OCI-LY3 (cell line): Measurements from ENCODE around the gene C11orf68.

Source experiments
- H2AFZ ChIP-seq: fragments of 200-600, 300-600 bp; shearing (Covaris generic); 2 replicates; pipeline ENCODE4 v1.6.0; 2014; ENCODE audit warnings: antibody characterized with exemption, low read depth, low read length
- H3K27ac ChIP-seq: fragments of 200-600, 300-600 bp; sonication (generic); 2 replicates; pipeline ENCODE4 v1.5.1; 2014; ENCODE audit warnings: mild to moderate bottlenecking, low read length, moderate library complexity, mixed read lengths
- H3K27me3 ChIP-seq: fragments of 200-600, 300-600 bp; sonication (generic); 2 replicates; pipeline ENCODE4 v1.6.1; 2014; ENCODE audit warnings: low read depth, low read length, mixed read lengths
- H3K36me3 ChIP-seq: fragments of 200-600, 300-600 bp; sonication (generic); replicated peaks from 2 replicates; pipeline ENCODE3; 2014; ENCODE audit warnings: low read depth, low read length, mixed read lengths
- H3K4me1 ChIP-seq: fragments of 300-600, 200-600 bp; sonication (generic); 2 replicates; pipeline ENCODE4 v1.6.1; 2014; ENCODE audit warnings: low read length, mixed read lengths
- H3K4me2 ChIP-seq: fragments of 200-600, 300-600 bp; sonication (generic); 2 replicates; pipeline ENCODE4 v1.6.1; 2014; ENCODE audit warnings: low read length, mixed read lengths
- H3K4me3 ChIP-seq: fragments of 300-600, 200-600 bp; sonication (generic); 2 replicates; pipeline ENCODE4 v1.5.1; 2014; ENCODE audit warnings: antibody characterized with exemption, mild to moderate bottlenecking, low read length, moderate library complexity
- H3K79me2 ChIP-seq: fragments of 300-600, 200-600 bp; shearing (Covaris generic); 2 replicates; pipeline ENCODE4 v1.6.1; 2014; ENCODE audit warnings: mild to moderate bottlenecking, low read length, mixed read lengths
- H3K9ac ChIP-seq: fragments of 300-600, 200-600 bp; shearing (Covaris generic); 2 replicates; pipeline ENCODE4 v1.6.0; 2014; ENCODE audit warnings: mild to moderate bottlenecking, low read length, moderate library complexity
- H3K9me3 ChIP-seq: fragments of 200-600, 300-600 bp; shearing (Covaris generic); 2 replicates; pipeline ENCODE4 v1.6.1; 2014; ENCODE audit warnings: low read length, mixed read lengths; ENCODE audit not compliant: insufficient read depth
- H4K20me1 ChIP-seq: fragments of 200-600, 300-600 bp; sonication (generic); 2 replicates; pipeline ENCODE4 v1.6.1; 2016; ENCODE audit warnings: low read length, mixed read lengths; ENCODE audit not compliant: insufficient read depth
- CTCF ChIP-seq: fragments of 200-600, 300-600 bp; sonication (generic); IDR thresholded peaks from 2 replicates; pipeline ENCODE4 v1.5.1; 2014; ENCODE audit warnings: antibody characterized with exemption, low read length, low read depth
- EZH2phosphoT487 ChIP-seq: fragments of 200-600 bp; shearing (Covaris generic); IDR thresholded peaks from 2 replicates; pipeline ENCODE4 v1.6.1; 2018; ENCODE audit warnings: antibody characterized with exemption, mixed run types, low read depth

Gene C11orf68

GRCh38 chr11:65911682-65912568 lies 6.9 kb downstream of the C11orf68 start:
- Histone ChIP-seq H3K9me3 (no peaks in the 10 kb centered on the region), H3K4me3 (no peak overlapping the region), H3K27me3 (peaks cover 20% of the 10 kb centered on the region), H3K27ac (no peak overlapping the region), H3K79me2 (no peaks in the 10 kb centered on the region), H2AFZ (peak overlapping the region; percentile 13; the same call in 1 of the 2 replicates), H3K9ac (peak overlapping the region; percentile 5; the same call in 1 of the 2 replicates), H4K20me1 (no peaks in the 10 kb centered on the region), H3K4me1 (peaks cover 25% of the 10 kb centered on the region), H3K36me3 (no peaks in the 10 kb centered on the region), H3K4me2 (peak overlapping the region; percentile 34)
- TF ChIP-seq EZH2phosphoT487 (no peak), CTCF (peak; percentile 56)

DNA sequence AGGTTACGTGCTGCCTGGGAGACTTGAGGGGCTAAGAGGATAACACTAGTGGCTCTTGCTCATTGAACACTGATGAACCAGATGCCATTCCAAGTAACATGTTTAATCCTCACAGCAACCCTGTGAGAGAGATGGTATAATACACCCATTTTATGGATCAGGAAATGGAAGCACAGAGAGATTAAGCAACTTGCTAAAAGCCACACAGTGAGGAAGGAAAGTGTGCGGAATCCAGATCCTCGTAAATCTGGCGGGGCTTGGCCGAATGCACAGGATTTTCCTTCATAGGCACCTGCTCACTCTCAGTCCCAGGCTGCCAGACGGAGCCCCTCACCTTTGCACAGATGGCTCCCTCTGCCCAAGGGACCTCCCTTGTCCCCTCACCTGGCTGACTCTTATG lies 11.0 kb downstream of the C11orf68 start:
- Histone ChIP-seq H4K20me1 (no peaks in the 10 kb centered on the region), H2AFZ (no peak overlapping the region), H3K4me3 (no peak overlapping the region), H3K4me2 (no peak overlapping the region), H3K36me3 (no peaks in the 10 kb centered on the region), H3K9ac (no peak overlapping the region), H3K27me3 (peaks cover 33% of the 10 kb centered on the region), H3K79me2 (no peaks in the 10 kb centered on the region), H3K27ac (no peak overlapping the region), H3K4me1 (peaks cover 19% of the 10 kb centered on the region), H3K9me3 (no peaks in the 10 kb centered on the region)
- TF ChIP-seq EZH2phosphoT487, result no peak
- no peak for TF ChIP-seq CTCF

- no peak overlapping the region for H3K9ac ChIP-seq
- TF ChIP-seq CTCF (no peak), EZH2phosphoT487 (no peak)
- no peak overlapping the region for H3K27ac ChIP-seq
Observed at GRCh38 chr11:65906602-65907001, 12.3 kb downstream of the C11orf68 start.

GRCh38 chr11:65903715-65904114 lies 15.1 kb downstream of the C11orf68 start:
- no peak overlapping the region for H3K4me2 ChIP-seq

More at GRCh38 chr11:65906602-65907001, 12.3 kb downstream of the C11orf68 start:
- H4K20me1 ChIP-seq, result no peaks in the 10 kb centered on the region
- H3K36me3 ChIP-seq, result no peaks in the 10 kb centered on the region
- H2AFZ ChIP-seq, result no peak overlapping the region
- no peaks in the 10 kb centered on the region for H3K9me3 ChIP-seq
- no peak overlapping the region for H3K4me3 ChIP-seq
- H3K4me1 ChIP-seq, result peaks cover 6% of the 10 kb centered on the region
- no peak overlapping the region for H3K4me2 ChIP-seq
- H3K79me2 ChIP-seq, result no peaks in the 10 kb centered on the region
- H3K27me3 ChIP-seq, result peaks cover 39% of the 10 kb centered on the region

More at GRCh38 chr11:65903715-65904114, 15.1 kb downstream of the C11orf68 start:
- Histone ChIP-seq H4K20me1 (no peaks in the 10 kb centered on the region), H3K4me1 (no peaks in the 10 kb centered on the region), H3K27ac (no peak overlapping the region), H3K9ac (no peak overlapping the region), H2AFZ (no peak overlapping the region), H3K9me3 (no peaks in the 10 kb centered on the region), H3K79me2 (no peaks in the 10 kb centered on the region), H3K4me3 (no peak overlapping the region), H3K36me3 (no peaks in the 10 kb centered on the region), H3K27me3 (peaks cover 40% of the 10 kb centered on the region)
- TF ChIP-seq CTCF, result no peak
- no peak for TF ChIP-seq EZH2phosphoT487
